WI38 (cell line): ENCODE data around the gene NOP16.

Experiments
- H3K4me3 ChIP-seq: 2 replicates; pipeline ENCODE4 v1.5.1; 2011; ENCODE audit warnings: low read depth, mild to moderate bottlenecking, control low read depth, low read length
- CTCF ChIP-seq: IDR thresholded peaks from 2 replicates; pipeline ENCODE4 v1.5.1; 2012; ENCODE audit warnings: low read depth, mild to moderate bottlenecking, control low read depth, low read length

NOP16 gene

GRCh38 chr5:176365351-176366231, 22.8 kb downstream of the NOP16 start, which contains the start of gene ARL10:
Gene ARL10, plus strand, starts transcription at chr5:176365487. Its CDS starts 77 bp downstream, at chr5:176365564.
- peak within 1 kb of the TSS; percentile 63 for H3K4me3 ChIP-seq
- no peak for TF ChIP-seq CTCF

DNA sequence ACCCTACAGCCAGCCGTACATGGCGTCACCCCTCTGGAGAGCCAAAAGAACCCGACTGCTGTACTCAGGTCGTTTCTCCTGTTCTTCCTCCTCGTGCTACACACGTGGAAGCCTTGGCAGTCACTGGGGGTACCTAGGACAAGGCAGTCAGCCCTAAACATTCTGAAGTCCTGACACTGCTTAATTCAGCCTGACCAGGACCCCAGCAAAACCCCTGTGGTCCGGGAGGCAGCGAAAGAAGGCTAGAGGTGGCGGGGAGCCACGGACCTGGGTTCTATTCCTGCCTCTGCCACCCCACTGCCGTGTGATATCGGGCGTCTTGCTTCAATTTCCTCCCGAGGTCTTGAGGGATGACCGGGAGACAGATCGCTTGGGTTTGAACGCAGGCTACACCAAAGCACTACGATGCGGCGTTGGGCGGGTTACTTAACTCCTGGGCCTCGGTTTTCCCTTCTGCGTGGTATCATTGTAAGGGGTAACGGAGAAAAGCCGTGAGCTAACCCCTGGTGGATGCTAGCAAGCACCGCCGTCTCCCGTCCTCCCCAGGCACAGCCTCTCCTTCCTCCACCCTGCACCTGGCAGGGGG, 23.5 kb downstream of the NOP16 start:
- no peak for TF ChIP-seq CTCF
- H3K4me3 ChIP-seq: peak overlapping the region; percentile 63

- H3K4me3 ChIP-seq: peak overlapping the region; percentile 96
- TF ChIP-seq CTCF: no peak
These were observed 26.2 kb downstream of the NOP16 start for GRCh38 chr5:176362233-176362490.

DNA sequence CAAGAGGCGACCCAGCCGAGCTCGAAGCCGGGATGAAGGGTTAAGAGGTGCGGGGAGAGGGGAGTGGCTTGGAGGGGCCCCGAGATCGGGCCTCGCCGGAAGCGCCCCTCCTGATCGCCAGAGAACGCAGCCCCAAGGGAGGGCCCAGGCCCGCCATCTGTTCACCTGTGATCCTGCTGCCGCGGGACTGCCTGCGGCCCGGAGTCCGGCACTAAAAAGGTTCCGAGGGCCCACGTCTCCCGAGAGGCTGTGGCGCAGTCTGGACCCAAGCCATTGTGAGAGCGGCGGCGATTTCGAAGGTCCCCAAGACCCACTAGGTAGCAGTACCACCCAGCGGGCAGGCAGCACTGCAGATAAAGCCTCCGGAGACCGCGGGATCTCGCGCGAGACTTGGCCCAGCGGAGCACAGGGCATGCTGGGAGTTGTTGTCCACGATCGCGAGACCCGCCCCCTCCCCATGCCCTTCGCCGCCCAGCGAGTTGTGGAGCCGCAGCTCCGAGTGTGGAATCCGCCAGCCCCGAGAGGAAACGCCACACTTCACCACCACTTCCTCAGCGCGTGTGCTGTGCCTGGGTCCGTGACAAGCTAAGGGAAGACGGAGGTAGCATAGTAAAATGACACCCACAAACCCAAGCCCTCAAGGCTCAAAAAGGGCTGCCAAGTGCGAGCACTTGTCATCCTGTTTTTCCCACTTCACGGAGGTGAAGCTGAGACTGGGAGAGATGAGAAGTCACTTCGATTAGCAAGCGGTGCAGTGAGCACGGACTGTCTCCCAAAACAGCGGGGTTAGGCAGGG, 26.8 kb downstream of the NOP16 start, which contains the start of gene KIAA1191:
Gene KIAA1191 (minus strand): TSS at position 328 of the 796 bp plus-strand sequence. CDS start 2,256 bp downstream, outside the sequence.
- TF ChIP-seq CTCF: no peak
- H3K4me3 ChIP-seq: peak within 1 kb of the TSS; percentile 96

DNA sequence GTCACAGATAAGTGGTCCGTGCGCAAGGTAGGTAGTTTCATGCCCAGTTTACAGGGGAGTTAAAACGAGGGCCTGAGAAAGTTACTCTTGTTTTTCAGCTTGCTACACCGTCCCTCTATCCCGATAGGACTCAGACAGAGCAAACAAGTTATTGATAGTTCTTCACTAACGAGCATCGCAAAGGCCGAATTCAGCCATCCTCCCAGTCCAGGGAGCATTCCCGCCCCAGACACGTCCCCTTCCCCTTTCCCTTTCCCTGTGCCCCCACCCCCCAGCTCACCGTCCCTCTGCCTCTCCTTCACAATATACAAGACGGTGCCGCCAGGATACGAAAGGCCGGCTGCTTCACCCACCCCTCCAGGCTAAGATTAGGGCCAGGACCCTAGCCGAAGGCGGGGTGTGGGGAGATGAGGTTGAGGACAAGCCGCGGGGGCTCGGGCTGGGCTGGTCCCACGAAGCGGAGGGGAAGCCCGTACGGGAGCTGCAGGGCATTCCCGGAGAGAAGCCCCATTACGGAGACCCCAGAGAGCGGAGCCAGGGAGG, 27.4 kb downstream of the NOP16 start:
- no peak for TF ChIP-seq CTCF
- peak overlapping the region; percentile 96 for H3K4me3 ChIP-seq

DNA sequence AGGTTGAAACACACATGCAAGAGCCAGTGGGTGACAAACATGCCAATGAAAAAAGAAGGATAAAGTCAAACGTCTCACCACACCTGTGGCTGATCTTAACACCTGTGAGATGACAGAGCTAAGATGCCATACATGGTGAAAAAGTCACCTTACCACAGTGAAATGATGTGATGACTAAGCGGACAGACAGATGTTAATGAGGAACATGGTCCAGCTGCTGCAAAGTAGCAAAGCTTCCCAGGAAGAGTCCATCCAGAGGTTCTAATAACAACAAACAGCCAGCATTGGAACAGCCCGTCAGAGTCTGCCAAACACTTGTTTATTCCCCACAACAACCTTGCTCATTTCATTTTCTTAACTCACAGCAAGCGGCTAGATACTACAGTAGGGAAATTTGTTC, 28.7 kb downstream of the NOP16 start:
- TF ChIP-seq CTCF: no peak
- 0 out of 2 replicates have a peak overlapping the region, but pooled peaks have one; percentile 14 for H3K4me3 ChIP-seq
